Colonic mucosa (tissue), 4 donors: Measurements from ENCODE around the gene LRRC51. TPM values are rescaled to one million over a fixed set of nuclear protein-coding genes. Genes with fewer than 3 reads are reported as not detected.

ENCODE experiments used
- DNase-seq: peaks from one replicate; pipeline ENCODE4 v3.0.0-alpha.2; 2020
- H3K27ac ChIP-seq: fragments of 200-600 bp; one replicate; pipeline ENCODE4 v1.8.0; 2021
- H3K27me3 ChIP-seq: fragments of 200-600 bp; one replicate; pipeline ENCODE4 v1.8.0; 2021
- H3K36me3 ChIP-seq: fragments of 200-600 bp; one replicate; pipeline ENCODE4 v1.8.0; 2021
- H3K4me1 ChIP-seq: fragments of 200-600 bp; one replicate; pipeline ENCODE4 v1.8.0; 2021; ENCODE audit warnings: mild to moderate bottlenecking
- H3K4me3 ChIP-seq: fragments of 200-600 bp; one replicate; pipeline ENCODE4 v1.8.0; 2021
- H3K9ac ChIP-seq, 2 donors: one replicate each; pipeline ENCODE4 v1.7.0; 2013; ENCODE audit warnings: control low read depth in 2 of 2, low read depth in 2 of 2, low read length in 2 of 2
- H3K9me3 ChIP-seq: fragments of 200-600 bp; one replicate; pipeline ENCODE4 v1.8.0; 2021
- CTCF ChIP-seq: fragments of 200-600 bp; IDR thresholded peaks from one replicate; pipeline ENCODE4 v1.8.0; 2022; ENCODE audit warnings: antibody characterized with exemption, mild to moderate bottlenecking
- intact Hi-C: fragments of 100-400 bp; cut with DNase I; formaldehyde crosslinking; loops from one replicate; pipeline ENCODE4 v1.14.1; 2022
- total RNA-seq, 2 donors: library from RNA; stranded (reverse); fragmentation: NEBNext Ultra II Directional in 1 of 2; extraction: Animal tissue kit (Norgen Biotek cat#: 25700) in 1 of 2; gene quantifications; one replicate each; pipeline ENCODE4 v1.2.1, GENCODE V29; 2021
- donor health status: healthy.
- donor health status: DM: no; HTN: no; CAD: no.
- donor health status: DM: no; HTN: no; CAD: no.

Gene LRRC51
- total RNA-seq, 2 donors from 2014 or later, result 6.2 to 10.9 TPM

GRCh38 chr11:72085621-72086351, 5.1 kb downstream of the LRRC51 start:
- Histone ChIP-seq H3K4me1 (no peaks in the 10 kb centered on the region), H3K27ac (no peak overlapping the region), H3K4me3 (no peak overlapping the region), H3K27me3 (no peaks in the 10 kb centered on the region), H3K9ac (no peak overlapping the region), H3K9me3 (no peaks in the 10 kb centered on the region), H3K36me3 (no peaks in the 10 kb centered on the region)
- no peak for DNase-seq
- intact Hi-C loops, result no loop called here
- TF ChIP-seq CTCF, result no peak

GRCh38 chr11:72088076-72088808, 7.6 kb downstream of the LRRC51 start:
- no peak for TF ChIP-seq CTCF
- DNase-seq, result no peak
- Histone ChIP-seq H3K4me3 (no peak overlapping the region), H3K27me3 (no peaks in the 10 kb centered on the region), H3K27ac (no peak overlapping the region), H3K9me3 (no peaks in the 10 kb centered on the region), H3K36me3 (no peaks in the 10 kb centered on the region), H3K9ac (no peak overlapping the region), H3K4me1 (peaks cover 3% of the 10 kb centered on the region)
- intact Hi-C loops, result no loop called here

GRCh38 chr11:72091292-72091691, 10.6 kb downstream of the LRRC51 start:
- Histone ChIP-seq H3K9ac (no peak overlapping the region), H3K4me1 (peaks cover 3% of the 10 kb centered on the region), H3K4me3 (no peak overlapping the region), H3K9me3 (no peaks in the 10 kb centered on the region), H3K36me3 (no peaks in the 10 kb centered on the region), H3K27me3 (no peaks in the 10 kb centered on the region), H3K27ac (no peak overlapping the region)
- TF ChIP-seq CTCF, result peak; percentile 89
- intact Hi-C loops, result loop anchor here (2.0 to 5.0 kb wide), 2 partner anchors 66 to 91 kb away; no protein-coding TSS in a partner anchor
- DNase-seq, result peak; percentile 87

GRCh38 chr11:72098741-72099140, 18.1 kb downstream of the LRRC51 start:
- Histone ChIP-seq H3K36me3 (peaks cover 19% of the 10 kb centered on the region), H3K27me3 (no peaks in the 10 kb centered on the region), H3K27ac (no peak overlapping the region), H3K4me3 (no peak overlapping the region), H3K9ac (no peak overlapping the region), H3K9me3 (no peaks in the 10 kb centered on the region), H3K4me1 (peaks cover 10% of the 10 kb centered on the region)
- intact Hi-C loops, result no loop called here
- no peak for TF ChIP-seq CTCF
- no peak for DNase-seq

- intact Hi-C loops, result no loop called here
- Histone ChIP-seq H3K27ac (no peak overlapping the region), H3K4me3 (no peak overlapping the region), H3K9ac (no peak overlapping the region), H3K27me3 (no peaks in the 10 kb centered on the region), H3K4me1 (peaks cover 10% of the 10 kb centered on the region), H3K9me3 (no peaks in the 10 kb centered on the region), H3K36me3 (peaks cover 19% of the 10 kb centered on the region)
- no peak for DNase-seq
- TF ChIP-seq CTCF, result no peak
These were observed 19.4 kb downstream of the LRRC51 start for GRCh38 chr11:72100009-72100408.
